GM12878 (cell line): Measurements from ENCODE around the gene HEPACAM2. TPM values are rescaled to one million over a fixed set of nuclear protein-coding genes. Genes with fewer than 3 reads are reported as not detected.

Source experiments
- ATAC-seq: fragments of 200-7000 bp; cut with Tn5 transposase; 3 replicates; pipeline ENCODE4 v1.9.1; 2020; ENCODE audit warnings: mild to moderate bottlenecking, moderate library complexity
- BruUV-seq: library from RNA; stranded (reverse); fragments of 400-500 nt; replicated peaks from 2 replicates; lab custom pipeline; 2021; lab: Mats Ljungman, UMichigan
- CTCF ChIA-PET: fragments of 300-600 bp; sonication (Branson Sonifier 250); formaldehyde crosslinking; extraction: SDS; loops from one replicate; lab custom pipeline; 2021; ENCODE audit warnings: inconsistent platforms; lab: Yijun Ruan, JAX
- POLR2A ChIA-PET: fragments of 350-600 bp; formaldehyde crosslinking; extraction: SDS; loops from one replicate; lab custom pipeline; 2021; ENCODE audit warnings: inconsistent platforms; lab: Charles Lee
- RAD21 ChIA-PET: fragments of 300-600 bp; sonication (Branson Sonifier 250); formaldehyde crosslinking; loops from one replicate; lab custom pipeline; 2023; ENCODE audit warnings: antibody characterized with exemption; ENCODE audit not compliant: unreplicated experiment; lab: Charles Lee
- SMC1A ChIA-PET: fragments of 300-600 bp; sonication (Branson Sonifier 250); formaldehyde crosslinking; loops from one replicate; lab custom pipeline; 2023; ENCODE audit not compliant: unreplicated experiment, uncharacterized antibody; lab: Charles Lee
- DNase-seq: peaks from one replicate; pipeline ENCODE4 v3.0.0-alpha.2; 2011; ENCODE audit warnings: low read depth, low spot score
- FAIRE-seq: peaks from 3 replicates; lab custom pipeline; 2011; peaks lifted over from hg19 to GRCh38; lab: Jason Lieb, UNC
- H2AFZ ChIP-seq: 2 replicates; pipeline ENCODE4 v1.6.0; 2011; ENCODE audit warnings: low read depth, low read length, control low read depth; ENCODE audit not compliant: control insufficient read depth
- H3K27ac ChIP-seq: 2 replicates; pipeline ENCODE4 v1.5.1; 2011; ENCODE audit warnings: control low read depth; ENCODE audit not compliant: control insufficient read depth, insufficient read depth
- H3K27me3 ChIP-seq, 2 experiments: replicated peaks in 1 of 2; 2 replicates each; pipeline versions ENCODE4 v1.6.0 to v1.6.1; 2011; ENCODE audit warnings: low read length in 1 of 2; ENCODE audit not compliant: control insufficient read depth in 2 of 2, insufficient read depth in 2 of 2
- H3K36me3 ChIP-seq, 2 experiments: 2 replicates each; pipeline ENCODE4 v1.5.1; 2011; ENCODE audit warnings: low read length in 1 of 2; ENCODE audit not compliant: control insufficient read depth in 2 of 2, insufficient read depth in 2 of 2
- H3K4me1 ChIP-seq: 2 replicates; pipeline ENCODE4 v1.6.1; 2011; ENCODE audit warnings: mild to moderate bottlenecking, low read length, moderate library complexity, mixed read lengths; ENCODE audit not compliant: control insufficient read depth, insufficient read depth
- H3K4me2 ChIP-seq: 2 replicates; pipeline ENCODE4 v1.6.0; 2011; ENCODE audit warnings: control low read depth; ENCODE audit not compliant: control insufficient read depth, insufficient read depth
- H3K4me3 ChIP-seq: fragments of 200-600 bp; sonication (generic); 2 replicates; pipeline ENCODE4 v1.5.1; 2016
- H3K79me2 ChIP-seq: 2 replicates; pipeline ENCODE4 v1.6.0; 2011; ENCODE audit warnings: low read length; ENCODE audit not compliant: control insufficient read depth, insufficient read depth
- H3K9ac ChIP-seq: 2 replicates; pipeline ENCODE4 v1.8.0; 2011; ENCODE audit warnings: low read length, control low read depth, mixed read lengths; ENCODE audit not compliant: control insufficient read depth, insufficient read depth
- H3K9me3 ChIP-seq: replicated peaks from 3 replicates; pipeline ENCODE4 v1.5.1; 2011; ENCODE audit warnings: mild to moderate bottlenecking, low read length; ENCODE audit not compliant: control insufficient read depth, insufficient read depth
- H4K20me1 ChIP-seq: 2 replicates; pipeline ENCODE4 v1.6.0; 2011; ENCODE audit not compliant: control insufficient read depth, insufficient read depth
- ATF3 ChIP-seq: IDR thresholded peaks from 2 replicates; pipeline ENCODE4 v1.6.1; 2011; ENCODE audit warnings: low read depth, mild to moderate bottlenecking, low read length, moderate library complexity, borderline replicate concordance; ENCODE audit errors: extremely low read depth
- ATF7 ChIP-seq: fragments of 450-650 bp; IDR thresholded peaks from 2 replicates; pipeline ENCODE4 v1.6.1; 2016; ENCODE audit warnings: low read depth, mild to moderate bottlenecking
- CBFB ChIP-seq: IDR thresholded peaks from 2 replicates; pipeline ENCODE4 v1.6.1; 2016; ENCODE audit warnings: antibody characterized with exemption, low read depth
- DPF2 ChIP-seq: fragments of 450-650 bp; IDR thresholded peaks from 2 replicates; pipeline ENCODE4 v1.6.1; 2017; ENCODE audit warnings: mild to moderate bottlenecking
- ETV6 ChIP-seq, 2 experiments: fragments of 450-650 bp in 1 of 2; IDR thresholded peaks in 1 of 2; conservative IDR thresholded peaks in 1 of 2; 2 replicates each; pipeline ENCODE4 v1.6.1; 2014; ENCODE audit warnings: antibody characterized with exemption in 1 of 2, borderline replicate concordance in 1 of 2, low read depth in 1 of 2, mild to moderate bottlenecking in 1 of 2, moderate library complexity in 1 of 2
- MEF2B ChIP-seq: fragments of 450-650 bp; IDR thresholded peaks from 2 replicates; pipeline ENCODE4 v1.6.1; 2018; ENCODE audit warnings: mild to moderate bottlenecking, moderate library complexity; ENCODE audit not compliant: partially characterized antibody, poor library complexity, severe bottlenecking
- PML ChIP-seq: IDR thresholded peaks from 2 replicates; pipeline ENCODE4 v1.6.1; 2012; ENCODE audit warnings: low read length, inconsistent platforms
- POLR2AphosphoS2 ChIP-seq: IDR thresholded peaks from 2 replicates; pipeline ENCODE4 v1.6.1; 2011; ENCODE audit warnings: low read depth, mild to moderate bottlenecking, low read length, improper control_type of control experiment, moderate library complexity
- REST ChIP-seq: IDR thresholded peaks from 2 replicates; pipeline ENCODE4 v1.6.1; 2012; ENCODE audit warnings: mild to moderate bottlenecking, low read depth, low read length
- SMARCA5 ChIP-seq: fragments of 450-650 bp; IDR thresholded peaks from 2 replicates; pipeline ENCODE4 v1.6.1; 2017; ENCODE audit warnings: mild to moderate bottlenecking
- ZNF217 ChIP-seq: fragments of 450-650 bp; IDR thresholded peaks from 2 replicates; pipeline ENCODE4 v1.6.1; 2017; ENCODE audit warnings: antibody characterized with exemption, mild to moderate bottlenecking
- WGBS: methylation state at CpG from one replicate; pipeline ENCODE4 v1.1.6; 2016; ENCODE audit warnings: low lambda C conversion rate; ENCODE audit not compliant: insufficient replicate concordance, insufficient coverage; ENCODE audit errors: missing lambda C conversion rate; 5-methylcytosine and 5-hydroxymethylcytosine counted together
- in situ Hi-C: fragments of 300-500 bp; cut with MboI; formaldehyde crosslinking; loops from 9 replicates; pipeline ENCODE4 v1.14.3; 2018; ENCODE audit warnings: mixed read lengths
- intact Hi-C: fragments of 100-400 bp; cut with micrococcal nuclease; formaldehyde crosslinking; loops from one replicate; pipeline ENCODE4 v1.14.2; 2022; ENCODE audit not compliant: unreplicated experiment
- polyA plus RNA-seq, 11 experiments: library from polyadenylated mRNA; depleted of rRNA in 4 of 11; unstranded in 6 of 11; stranded (reverse) in 5 of 11; fragments of >200 nt; fragmentation: Nextera tagmentation in 4 of 11; fragmentation: Illumina TruSeq in 1 of 11; extraction: Ambion mirVana in 4 of 11; extraction: Trizol in 1 of 11; gene quantifications; 1 replicate in 1 of 11; 2 replicates in 10 of 11; pipeline versions ENCODE4 v1.2.1 to v1.2.3, GENCODE V29; 2011 to 2016; ENCODE audit warnings: inconsistent platforms in 2 of 11, missing spikeins in 2 of 11, low read depth in 1 of 11
- total RNA-seq, 4 experiments: library from RNA; depleted of rRNA in 3 of 4; stranded (reverse); fragments of >200 nt in 3 of 4; fragmentation: Illumina TruSeq in 1 of 4; extraction: Trizol in 1 of 4; gene quantifications; 2 replicates each; pipeline versions ENCODE4 v1.2.1 to v1.2.3, GENCODE V29; 2013 to 2021
- TF ChIP-seq, protein P1 (sequence below): fragments of 450-650 bp; IDR thresholded peaks from 2 replicates; pipeline ENCODE4 v1.6.1; 2018; ENCODE audit warnings: borderline replicate concordance, mild to moderate bottlenecking; ENCODE audit not compliant: partially characterized antibody

Gene HEPACAM2
- total and polyA plus RNA-seq, 10 of the 15 experiments (the other 5 are each of a cell fraction or from before 2014, with no cell fraction given): 0.04 to 0.58 TPM; not detected in 8

GRCh38 chr7:93239824-93240223 is 13.6 kb upstream of the HEPACAM2 start:
- FAIRE-seq (no peak), DNase-seq (no peak), ATAC-seq (no peak)
- RAD21 ChIA-PET: no interaction called here
- Histone ChIP-seq H4K20me1 (no peaks in the 10 kb centered on the region; the same call in 1 of the 2 replicates), H3K27ac (no peak overlapping the region), H3K79me2 (no peaks in the 10 kb centered on the region; the same call in 1 of the 2 replicates), H3K9me3 (no peaks in the 10 kb centered on the region), H3K4me2 (no peak overlapping the region), H2AFZ (no peak overlapping the region), H3K9ac (no peak overlapping the region), H3K4me1 (no peaks in the 10 kb centered on the region), H3K4me3 (no peak overlapping the region), H3K36me3 (no peaks in the 10 kb centered on the region), H3K27me3 (no peaks in the 10 kb centered on the region)
- intact Hi-C loops (loop anchor here (10.0 kb wide), 1 partner anchor 645 kb away; the partner anchor contains the start of gene FAM133B), in situ Hi-C loops (loop anchor here (5.0 kb wide), 1 partner anchor 312 kb away; no protein-coding TSS in a partner anchor)
- BruUV-seq: no TSS peak
- WGBS: 96% methylated on average over 4 of the region's 4 CpGs
- CTCF ChIA-PET: interaction anchor here (0.6 to 3.4 kb wide), 3 partner anchors 11 to 817 kb away, joined by 3 to 18 read pairs (median 3); no protein-coding TSS in a partner anchor
- SMC1A ChIA-PET: interaction anchor here (1.5 to 1.6 kb wide), 2 partner anchors 13 to 14 kb away, joined by 3 read pairs; partner anchors contain the start of gene HEPACAM2
- TF ChIP-seq PML: no peak
- TF ChIP-seq REST: no peak
- no peak for TF ChIP-seq MEF2B
- TF ChIP-seq ATF7: no peak
- TF ChIP-seq POLR2AphosphoS2: no peak
- no peak for TF ChIP-seq DPF2
- no peak for TF ChIP-seq ZNF217
- TF ChIP-seq ETV6 (conservative IDR thresholded peaks at IDR 0.05 in 1 of 2, IDR thresholded peaks at IDR 0.05 in 1 of 2; ENCODE audit: borderline replicate concordance in 1 of 2, low read depth in 1 of 2): no peak
- TF ChIP-seq ATF3: no peak
- TF ChIP-seq, protein P1, sequence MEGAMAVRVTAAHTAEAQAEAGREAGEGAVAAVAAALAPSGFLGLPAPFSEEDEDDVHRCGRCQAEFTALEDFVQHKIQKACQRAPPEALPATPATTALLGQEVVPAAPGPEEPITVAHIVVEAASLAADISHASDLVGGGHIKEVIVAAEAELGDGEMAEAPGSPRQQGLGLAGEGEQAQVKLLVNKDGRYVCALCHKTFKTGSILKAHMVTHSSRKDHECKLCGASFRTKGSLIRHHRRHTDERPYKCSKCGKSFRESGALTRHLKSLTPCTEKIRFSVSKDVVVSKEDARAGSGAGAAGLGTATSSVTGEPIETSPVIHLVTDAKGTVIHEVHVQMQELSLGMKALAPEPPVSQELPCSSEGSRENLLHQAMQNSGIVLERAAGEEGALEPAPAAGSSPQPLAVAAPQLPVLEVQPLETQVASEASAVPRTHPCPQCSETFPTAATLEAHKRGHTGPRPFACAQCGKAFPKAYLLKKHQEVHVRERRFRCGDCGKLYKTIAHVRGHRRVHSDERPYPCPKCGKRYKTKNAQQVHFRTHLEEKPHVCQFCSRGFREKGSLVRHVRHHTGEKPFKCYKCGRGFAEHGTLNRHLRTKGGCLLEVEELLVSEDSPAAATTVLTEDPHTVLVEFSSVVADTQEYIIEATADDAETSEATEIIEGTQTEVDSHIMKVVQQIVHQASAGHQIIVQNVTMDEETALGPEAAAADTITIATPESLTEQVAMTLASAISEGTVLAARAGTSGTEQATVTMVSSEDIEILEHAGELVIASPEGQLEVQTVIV: no peak
- TF ChIP-seq CBFB: no peak
- no peak for TF ChIP-seq SMARCA5
- POLR2A ChIA-PET: interaction anchor here (0.6 to 0.7 kb wide), 2 partner anchors 146 to 430 kb away, joined by 3 to 4 read pairs; no protein-coding TSS in a partner anchor
